Stimulated activated naive CD8-positive, alpha-beta T cell treated with anti-CD3 and anti-CD28 coated beads, Interleukin-15, Interleukin-2, amounts not matched to agents 100 ng/mL and 50 ng/mL, for 24 hours (primary cell): ENCODE results near the gene COL21A1.

Experiments
- H3K27ac Mint-ChIP-seq: one replicate; pipeline ENCODE4 v1.8.0; 2021; ENCODE audit warnings: mild to moderate bottlenecking, mixed read lengths
- H3K27me3 Mint-ChIP-seq: one replicate; pipeline ENCODE4 v1.8.0; 2021; ENCODE audit warnings: mixed read lengths
- H3K36me3 Mint-ChIP-seq: one replicate; pipeline ENCODE4 v1.8.0; 2021; ENCODE audit warnings: low read depth, mixed read lengths
- H3K4me1 Mint-ChIP-seq: one replicate; pipeline ENCODE4 v1.8.0; 2021; ENCODE audit warnings: low read depth, mixed read lengths
- H3K4me3 Mint-ChIP-seq: one replicate; pipeline ENCODE4 v1.8.0; 2021; ENCODE audit warnings: mild to moderate bottlenecking, mixed read lengths
- H3K9me3 Mint-ChIP-seq: one replicate; pipeline ENCODE4 v1.8.0; 2021; ENCODE audit warnings: mixed read lengths

Gene COL21A1

GRCh38 chr6:56246881-56247653 lies at the start of gene COL21A1:
COL21A1 (minus strand) TSS chr6:56247580; CDS start chr6:56182618, 64,962 bp downstream.
- no peak within 1 kb of the TSS for H3K27ac Mint-ChIP-seq
- peaks cover 5% of the 10 kb centered on the region for H3K27me3 Mint-ChIP-seq
- no peaks in the 10 kb centered on the region for H3K36me3 Mint-ChIP-seq
- H3K9me3 Mint-ChIP-seq, result no peaks in the 10 kb centered on the region
- no peak within 1 kb of the TSS for H3K4me3 Mint-ChIP-seq
- H3K4me1 Mint-ChIP-seq, result no peaks in the 10 kb centered on the region

DNA sequence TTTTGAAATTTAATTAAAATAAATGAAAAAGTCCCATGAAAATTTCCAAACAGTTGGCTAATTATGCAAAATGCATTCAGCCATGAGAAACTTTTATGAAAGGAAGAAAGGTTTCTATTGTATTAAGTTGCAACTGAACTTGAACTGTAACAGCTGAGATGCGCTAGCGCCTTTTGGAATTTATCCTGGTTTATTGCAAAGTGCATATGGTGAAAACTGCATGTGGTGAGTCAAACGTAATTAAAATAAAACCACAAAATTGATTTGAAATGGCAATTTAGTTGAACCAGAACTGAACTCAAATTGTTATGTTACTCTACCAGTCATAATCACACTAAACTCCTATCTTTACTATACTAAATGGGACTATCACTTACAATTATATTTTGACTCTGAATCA lies 46.4 kb upstream of the COL21A1 start:
- Mint-ChIP-seq H3K4me3 (no peak overlapping the region), H3K9me3 (no peaks in the 10 kb centered on the region), H3K36me3 (no peaks in the 10 kb centered on the region), H3K4me1 (no peaks in the 10 kb centered on the region), H3K27me3 (no peaks in the 10 kb centered on the region), H3K27ac (no peak overlapping the region)

DNA sequence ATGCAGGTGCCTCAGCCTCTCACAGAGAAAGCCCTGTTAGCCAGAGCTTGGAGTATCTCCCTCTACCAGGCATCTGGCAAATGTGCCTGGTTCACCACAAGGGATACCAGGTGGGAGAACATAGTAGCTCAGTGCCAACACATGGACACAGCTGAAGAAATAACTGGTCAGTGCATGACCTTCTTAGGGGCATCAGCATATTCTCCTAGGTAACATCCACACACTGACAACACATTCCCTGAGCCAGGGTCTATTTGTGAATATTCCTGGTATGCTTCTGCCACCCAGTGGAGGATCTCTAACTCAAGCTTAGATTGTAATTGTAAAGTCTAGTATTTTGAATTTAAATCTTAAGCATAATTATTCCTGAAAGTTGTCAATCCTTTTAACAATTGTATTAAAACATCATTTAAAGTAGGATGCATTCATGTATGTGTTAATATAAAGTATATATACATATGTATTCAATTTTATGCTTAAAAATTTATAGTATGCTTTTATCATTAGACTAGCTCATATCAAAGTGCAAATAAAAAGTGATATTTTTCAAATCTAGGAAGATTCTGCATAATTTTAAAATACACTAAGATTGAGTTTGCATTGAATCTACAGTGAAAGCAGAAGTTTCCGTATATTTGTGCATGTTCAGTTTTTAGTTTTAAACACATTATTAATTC lies 45.3 kb upstream of the COL21A1 start:
- Mint-ChIP-seq H3K27ac (no peak overlapping the region), H3K4me3 (no peak overlapping the region), H3K9me3 (peaks cover under 1% of the 10 kb centered on the region), H3K36me3 (no peaks in the 10 kb centered on the region), H3K4me1 (no peaks in the 10 kb centered on the region), H3K27me3 (no peaks in the 10 kb centered on the region)

GRCh38 chr6:56291302-56291917 lies 44.0 kb upstream of the COL21A1 start:
- Mint-ChIP-seq H3K9me3 (peaks cover 5% of the 10 kb centered on the region), H3K27me3 (no peaks in the 10 kb centered on the region), H3K4me3 (no peak overlapping the region), H3K27ac (no peak overlapping the region), H3K4me1 (no peaks in the 10 kb centered on the region), H3K36me3 (no peaks in the 10 kb centered on the region)

DNA sequence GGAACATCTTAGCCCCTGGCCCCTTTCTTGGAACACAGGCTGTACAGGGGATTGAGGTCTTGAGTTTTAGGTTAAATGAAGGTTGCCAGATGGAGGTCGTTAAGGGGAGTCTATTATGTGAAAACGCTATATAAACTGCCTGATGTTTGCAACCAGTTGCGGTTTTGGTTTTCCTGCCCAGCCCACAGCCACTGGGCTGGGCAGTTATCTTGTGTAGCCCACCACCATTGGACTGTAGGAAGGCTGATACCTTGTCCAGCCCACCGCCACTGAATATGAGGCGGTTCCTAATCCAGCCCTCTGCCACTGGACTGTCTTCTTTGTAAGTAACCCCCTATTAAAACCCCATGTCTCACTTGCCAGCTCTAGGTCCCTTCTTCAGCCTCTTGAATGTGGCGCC lies 42.3 kb upstream of the COL21A1 start:
- H3K27me3 Mint-ChIP-seq, result no peaks in the 10 kb centered on the region
- no peaks in the 10 kb centered on the region for H3K4me1 Mint-ChIP-seq
- no peaks in the 10 kb centered on the region for H3K36me3 Mint-ChIP-seq
- peaks cover 9% of the 10 kb centered on the region for H3K9me3 Mint-ChIP-seq
- H3K4me3 Mint-ChIP-seq, result no peak overlapping the region
- no peak overlapping the region for H3K27ac Mint-ChIP-seq

DNA sequence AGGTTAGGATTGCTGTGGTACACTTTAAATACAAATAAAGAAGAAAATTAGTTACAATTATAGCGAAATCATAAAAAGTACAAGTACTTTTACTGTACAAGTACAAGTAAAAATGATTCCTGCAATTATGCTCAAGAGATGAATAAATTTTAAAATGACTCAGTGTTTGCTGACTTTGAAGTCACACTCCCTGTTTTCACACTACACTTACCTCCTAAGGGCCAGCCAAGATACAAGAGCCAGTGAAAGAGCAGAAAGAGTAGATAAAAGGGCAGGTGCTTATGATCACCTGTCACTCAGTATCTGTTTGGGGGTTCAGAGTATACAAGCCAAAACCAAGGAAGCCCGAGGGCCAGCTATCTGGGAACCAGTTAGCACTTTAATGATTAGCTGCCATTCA lies 41.0 kb upstream of the COL21A1 start:
- Mint-ChIP-seq H3K4me1 (no peaks in the 10 kb centered on the region), H3K4me3 (no peak overlapping the region), H3K9me3 (peaks cover 14% of the 10 kb centered on the region), H3K27ac (no peak overlapping the region), H3K36me3 (no peaks in the 10 kb centered on the region), H3K27me3 (no peaks in the 10 kb centered on the region)

GRCh38 chr6:56282391-56282790 lies 35.0 kb upstream of the COL21A1 start:
- Mint-ChIP-seq H3K27ac (no peak overlapping the region), H3K36me3 (no peaks in the 10 kb centered on the region), H3K9me3 (peaks cover 11% of the 10 kb centered on the region), H3K27me3 (no peaks in the 10 kb centered on the region), H3K4me3 (no peak overlapping the region), H3K4me1 (no peaks in the 10 kb centered on the region)

DNA sequence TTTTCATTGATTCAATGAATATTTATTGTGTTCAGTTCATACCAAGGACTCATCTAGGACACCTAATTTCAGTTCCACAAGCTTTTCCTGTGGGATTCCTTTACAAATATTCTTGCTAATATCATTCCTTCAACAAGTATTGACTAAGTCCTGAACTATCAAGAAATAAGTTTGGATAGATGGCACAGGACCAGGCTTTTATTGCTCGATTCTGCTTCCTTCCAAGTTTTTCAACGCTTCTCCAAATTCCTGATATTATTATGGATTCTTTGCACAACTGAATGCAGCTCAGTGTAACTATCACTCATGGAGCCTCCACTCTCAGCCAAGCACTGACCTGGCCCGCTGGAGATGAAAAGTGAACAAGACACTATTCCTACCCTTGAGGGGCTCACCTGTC lies 32.7 kb upstream of the COL21A1 start:
- Mint-ChIP-seq H3K27ac (no peak overlapping the region), H3K4me1 (no peaks in the 10 kb centered on the region), H3K27me3 (no peaks in the 10 kb centered on the region), H3K36me3 (no peaks in the 10 kb centered on the region), H3K4me3 (no peak overlapping the region), H3K9me3 (peaks cover 9% of the 10 kb centered on the region)

DNA sequence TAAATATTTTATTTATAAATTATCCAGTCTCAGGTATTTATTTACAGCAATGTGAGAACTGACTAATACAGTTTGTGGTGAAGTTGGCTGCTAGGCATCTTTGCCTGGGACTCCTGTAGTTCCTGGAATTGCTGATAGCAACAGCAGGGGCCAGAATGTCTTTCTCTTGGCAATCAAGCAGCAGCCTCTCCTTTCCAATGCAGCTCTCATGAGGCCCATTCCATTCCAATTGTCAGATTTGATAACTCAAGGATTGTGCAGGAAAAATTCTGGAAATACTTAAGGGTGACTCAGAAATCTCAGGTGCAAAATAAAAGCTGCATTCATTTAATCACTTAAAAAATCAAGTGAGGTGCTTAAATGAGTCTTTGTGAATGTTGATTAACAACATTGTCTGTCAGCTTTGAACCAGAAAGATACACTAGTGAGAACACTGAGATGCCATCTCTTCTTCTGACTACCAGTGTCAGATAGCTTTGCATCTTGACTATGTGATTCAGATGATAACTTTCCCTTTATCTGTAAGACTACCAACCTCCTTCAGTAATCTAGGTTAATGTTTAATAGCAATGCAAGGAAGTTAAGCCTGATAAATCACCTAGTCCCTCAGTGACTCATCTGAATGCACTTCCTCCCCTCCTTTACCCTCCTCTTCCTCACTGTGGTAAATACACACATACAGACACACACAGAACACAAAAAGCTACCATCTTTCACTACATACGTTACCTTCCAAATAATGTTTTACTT lies 32.1 kb upstream of the COL21A1 start:
- Mint-ChIP-seq H3K27ac (no peak overlapping the region), H3K4me1 (no peaks in the 10 kb centered on the region)

GRCh38 chr6:56278171-56278591 lies 30.8 kb upstream of the COL21A1 start:
- no peaks in the 10 kb centered on the region for H3K36me3 Mint-ChIP-seq
- no peaks in the 10 kb centered on the region for H3K27me3 Mint-ChIP-seq
- no peaks in the 10 kb centered on the region for H3K4me1 Mint-ChIP-seq
- no peak overlapping the region for H3K27ac Mint-ChIP-seq
- H3K4me3 Mint-ChIP-seq, result no peak overlapping the region
- H3K9me3 Mint-ChIP-seq, result peaks cover 3% of the 10 kb centered on the region

More for the DNA sequence above, 32.1 kb upstream of the COL21A1 start:
- Mint-ChIP-seq H3K27me3 (no peaks in the 10 kb centered on the region), H3K36me3 (no peaks in the 10 kb centered on the region), H3K9me3 (peaks cover 3% of the 10 kb centered on the region), H3K4me3 (no peak overlapping the region)

DNA sequence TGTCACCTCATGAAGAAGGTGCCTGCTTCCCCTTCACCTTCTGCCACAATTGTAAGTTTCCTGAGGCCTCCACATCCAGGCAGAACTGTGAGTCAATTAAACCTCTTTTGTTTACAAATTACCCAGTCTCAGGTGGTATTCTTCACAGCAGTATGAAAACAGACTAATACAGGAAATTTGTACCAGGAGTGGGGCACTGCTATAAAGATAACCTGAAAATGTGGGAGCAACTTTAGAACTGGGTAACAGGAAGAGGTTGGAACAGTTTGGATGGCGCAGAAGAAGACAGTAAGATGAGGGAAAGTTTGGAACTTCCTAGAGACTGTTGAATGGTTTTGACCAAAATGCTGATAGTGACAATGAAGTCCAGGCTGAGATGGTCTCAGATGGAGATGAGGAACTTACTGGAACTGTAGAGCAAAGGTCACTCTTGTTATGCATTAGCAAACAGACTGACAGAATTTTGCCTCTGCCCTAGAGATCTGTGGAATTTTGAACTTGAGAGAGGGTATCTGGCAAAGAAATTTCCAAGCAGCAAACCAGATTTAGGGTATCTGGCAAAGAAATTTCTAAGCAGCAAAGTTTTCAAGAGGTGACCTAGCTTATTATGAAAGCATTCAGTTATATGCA lies 23.5 kb upstream of the COL21A1 start:
- Mint-ChIP-seq H3K36me3 (no peaks in the 10 kb centered on the region), H3K4me1 (no peaks in the 10 kb centered on the region), H3K9me3 (peaks cover 19% of the 10 kb centered on the region), H3K27ac (no peak overlapping the region), H3K27me3 (no peaks in the 10 kb centered on the region), H3K4me3 (no peak overlapping the region)

GRCh38 chr6:56268266-56268665 lies 20.9 kb upstream of the COL21A1 start:
- H3K27me3 Mint-ChIP-seq, result no peaks in the 10 kb centered on the region
- peaks cover 16% of the 10 kb centered on the region for H3K9me3 Mint-ChIP-seq
- H3K36me3 Mint-ChIP-seq, result no peaks in the 10 kb centered on the region
- no peaks in the 10 kb centered on the region for H3K4me1 Mint-ChIP-seq
- no peak overlapping the region for H3K4me3 Mint-ChIP-seq
- H3K27ac Mint-ChIP-seq, result no peak overlapping the region

- Mint-ChIP-seq H3K27me3 (no peaks in the 10 kb centered on the region), H3K27ac (no peak overlapping the region), H3K9me3 (peaks cover 14% of the 10 kb centered on the region), H3K36me3 (no peaks in the 10 kb centered on the region), H3K4me1 (no peaks in the 10 kb centered on the region), H3K4me3 (no peak overlapping the region)
Observed at GRCh38 chr6:56266011-56266410, 18.6 kb upstream of the COL21A1 start.

GRCh38 chr6:56263596-56264315 lies 16.4 kb upstream of the COL21A1 start:
- Mint-ChIP-seq H3K27ac (no peak overlapping the region), H3K9me3 (peaks cover 3% of the 10 kb centered on the region), H3K27me3 (no peaks in the 10 kb centered on the region), H3K36me3 (no peaks in the 10 kb centered on the region), H3K4me3 (no peak overlapping the region), H3K4me1 (no peaks in the 10 kb centered on the region)
